IPS-11a (cell line): ENCODE results near the gene A2M.

Experiments
- H3K4me3 ChIP-seq: one replicate; pipeline ENCODE4 v1.5.1; 2013; ENCODE audit warnings: low read depth, low read length, control low read depth

The A2M gene

DNA sequence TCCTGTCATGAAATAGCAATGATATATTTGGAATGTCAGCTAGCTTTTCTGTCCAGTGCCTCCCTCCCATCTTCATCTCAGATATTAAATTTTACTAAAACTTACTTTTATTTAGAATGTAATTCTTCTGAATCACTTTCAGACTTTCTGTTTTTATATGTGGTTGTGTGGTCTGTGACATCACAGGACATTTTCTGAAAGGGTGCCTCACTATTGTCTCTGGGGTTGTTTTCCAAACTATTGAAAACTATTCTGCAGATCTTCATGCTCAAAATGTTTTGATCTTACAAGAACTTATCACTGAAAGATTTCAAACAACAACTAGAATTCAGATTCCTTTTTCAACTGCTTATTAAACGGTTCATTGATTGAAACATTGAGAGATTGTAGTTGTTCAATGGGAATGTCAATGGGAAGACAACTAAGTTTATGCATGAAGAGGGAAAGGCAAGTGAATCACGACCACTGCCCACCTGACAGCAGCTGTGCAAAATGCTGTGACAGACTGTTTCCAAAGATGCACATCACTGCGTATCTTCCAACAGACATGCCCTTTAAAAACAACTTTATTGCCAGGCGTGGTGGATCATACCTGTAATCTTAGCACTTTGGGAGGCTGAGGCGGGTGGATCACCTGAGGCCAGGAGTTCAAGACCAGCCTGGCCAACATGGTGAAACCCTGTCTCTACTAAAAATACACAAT lies 75.1 kb downstream of the A2M start:
- H3K4me3 ChIP-seq = no peak overlapping the region

DNA sequence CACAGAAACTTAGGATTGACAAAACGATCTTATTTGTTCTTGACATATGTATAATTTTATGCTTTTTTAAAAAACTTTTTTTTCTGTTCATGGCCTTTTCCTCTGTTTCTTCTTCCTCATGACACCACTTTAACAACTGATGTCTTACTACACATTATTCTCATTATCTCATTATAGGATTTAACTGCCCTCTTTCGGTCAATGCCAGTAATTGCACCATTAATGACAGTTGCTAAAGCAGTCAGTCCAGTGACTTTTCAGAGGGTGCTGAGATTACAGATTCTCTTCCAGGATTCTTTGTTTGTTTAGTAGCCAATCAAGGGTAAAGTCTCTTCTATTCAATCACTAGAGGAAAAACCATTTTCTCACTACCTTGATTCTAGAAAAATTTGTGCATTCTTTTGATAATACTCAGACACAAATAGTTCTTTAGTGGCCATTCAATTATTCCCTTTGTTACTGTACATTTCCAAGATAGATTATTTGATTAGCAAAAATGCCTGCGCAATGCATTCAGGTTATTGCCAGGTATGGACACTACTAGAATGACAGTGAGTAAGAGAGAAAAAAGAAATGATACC lies 76.2 kb downstream of the A2M start:
- no peak overlapping the region for H3K4me3 ChIP-seq

DNA sequence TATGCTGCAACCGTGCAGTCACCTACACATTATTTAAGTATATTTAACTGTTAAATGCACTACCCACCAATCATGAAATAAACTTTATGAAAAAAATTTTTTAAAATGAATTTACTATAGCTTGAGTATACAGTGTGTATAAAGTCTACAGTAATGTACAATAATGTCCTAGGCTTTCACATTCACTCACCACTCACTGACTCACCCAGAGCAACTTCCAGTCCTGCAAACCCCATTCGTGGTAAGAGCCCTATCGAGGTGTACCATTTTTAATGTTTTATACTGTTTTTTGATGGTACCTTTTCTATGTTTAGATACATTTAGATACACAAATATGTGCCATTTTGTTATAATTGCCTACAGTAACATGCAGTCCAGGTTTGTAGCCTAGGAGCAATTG lies 78.3 kb downstream of the A2M start:
- no peak overlapping the region for H3K4me3 ChIP-seq

DNA sequence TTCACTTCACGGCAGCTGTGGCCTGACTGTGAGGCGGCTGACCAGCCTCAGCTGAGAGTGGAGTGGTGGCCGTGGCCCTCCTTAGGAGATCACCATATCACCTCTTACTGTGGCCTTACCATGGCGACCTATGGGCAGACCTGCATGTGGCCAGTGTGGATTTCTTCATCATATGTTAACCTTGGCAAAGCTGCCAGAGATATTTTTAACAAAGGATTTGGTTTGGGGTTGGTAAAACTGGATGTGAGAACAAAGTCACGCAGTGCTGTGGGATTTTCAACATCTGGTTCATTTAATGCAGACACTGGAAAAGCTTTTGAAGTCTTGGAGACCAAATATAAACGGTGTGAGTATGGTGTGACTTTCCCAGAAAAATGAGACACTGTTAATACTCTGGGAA lies 79.5 kb downstream of the A2M start:
- no peak overlapping the region for H3K4me3 ChIP-seq

DNA sequence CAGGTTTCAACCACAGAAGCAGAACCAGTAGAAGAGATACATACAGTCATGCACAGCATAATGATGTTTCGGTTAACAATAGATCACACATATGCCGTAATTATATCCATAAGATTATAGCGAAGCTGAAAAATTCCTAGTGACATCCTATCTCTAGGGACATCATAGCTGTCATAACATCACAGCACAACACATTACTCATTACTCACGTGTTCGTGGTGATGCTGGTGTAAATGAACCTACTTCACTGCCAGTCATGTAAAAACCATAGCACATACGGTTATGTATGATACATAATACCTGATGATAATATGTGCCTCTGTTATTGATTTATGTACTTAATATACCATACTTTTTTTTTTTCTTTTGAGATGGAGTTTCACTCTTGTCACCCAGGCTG lies 81.6 kb downstream of the A2M start:
- no peak overlapping the region for H3K4me3 ChIP-seq

DNA sequence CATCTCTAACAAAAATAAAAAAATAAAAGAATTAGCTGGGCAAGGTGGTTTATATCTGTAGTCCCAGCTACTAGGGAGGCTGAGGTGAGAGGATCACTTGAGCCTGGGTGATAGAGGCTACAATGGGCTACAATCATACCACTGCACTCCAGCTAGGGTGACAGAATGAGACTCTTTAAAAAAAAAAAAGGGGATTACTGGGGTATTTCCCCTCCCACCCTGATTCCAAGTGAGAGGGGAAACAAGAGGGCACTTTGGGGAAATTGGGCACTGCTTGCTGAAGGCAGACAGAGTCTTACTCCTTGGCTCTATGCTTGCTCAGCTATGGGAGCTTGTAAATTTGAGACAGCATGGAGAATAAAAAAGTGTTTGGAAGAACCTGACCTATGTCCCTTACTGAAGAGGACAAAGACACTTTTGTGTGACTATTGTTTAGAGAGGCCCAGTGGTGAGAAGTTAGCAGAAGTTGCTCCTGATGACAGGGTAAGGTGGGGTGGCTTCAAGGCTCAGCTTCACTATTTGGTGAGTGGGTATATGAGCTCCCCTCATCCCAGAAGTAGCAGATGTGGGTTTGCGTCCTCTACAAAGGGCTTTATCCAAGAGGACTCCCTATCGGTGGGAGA lies 82.3 kb downstream of the A2M start:
- H3K4me3 ChIP-seq = no peak overlapping the region

DNA sequence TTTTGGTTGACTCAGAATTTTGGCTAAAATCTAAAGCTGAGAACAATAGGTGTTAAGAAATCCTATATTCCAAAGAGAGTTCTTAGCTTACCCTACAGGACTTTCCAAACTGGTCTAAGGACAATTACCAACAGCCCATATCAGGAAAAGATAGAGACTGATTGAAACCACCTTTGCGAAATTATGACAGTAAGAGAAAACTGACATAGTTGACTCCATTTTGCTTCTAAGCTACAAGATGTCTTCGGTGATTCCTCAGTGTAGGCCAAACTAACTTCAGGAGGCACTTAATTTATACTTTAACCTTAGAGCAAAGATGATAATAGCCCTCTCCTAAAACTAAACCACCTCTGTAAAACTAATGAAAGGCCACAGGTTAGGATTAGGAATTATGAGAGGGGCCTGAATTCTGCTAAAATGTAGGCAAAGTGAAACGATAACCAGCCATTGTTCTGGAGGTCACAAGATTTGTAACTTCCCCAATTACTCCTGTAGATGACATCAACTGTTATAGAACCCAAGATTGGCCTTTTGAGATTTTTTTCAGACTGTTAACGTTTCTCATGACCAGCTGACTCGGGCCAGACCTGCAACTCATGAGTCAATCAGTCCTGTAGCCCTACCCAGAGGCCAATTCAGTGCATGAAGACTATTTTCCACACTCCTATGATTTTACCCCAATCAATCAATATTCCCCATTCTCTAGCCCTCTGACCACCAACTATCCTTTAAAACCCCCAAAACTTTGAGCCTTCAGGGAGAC lies 83.3 kb downstream of the A2M start:
- H3K4me3 ChIP-seq = no peak overlapping the region

DNA sequence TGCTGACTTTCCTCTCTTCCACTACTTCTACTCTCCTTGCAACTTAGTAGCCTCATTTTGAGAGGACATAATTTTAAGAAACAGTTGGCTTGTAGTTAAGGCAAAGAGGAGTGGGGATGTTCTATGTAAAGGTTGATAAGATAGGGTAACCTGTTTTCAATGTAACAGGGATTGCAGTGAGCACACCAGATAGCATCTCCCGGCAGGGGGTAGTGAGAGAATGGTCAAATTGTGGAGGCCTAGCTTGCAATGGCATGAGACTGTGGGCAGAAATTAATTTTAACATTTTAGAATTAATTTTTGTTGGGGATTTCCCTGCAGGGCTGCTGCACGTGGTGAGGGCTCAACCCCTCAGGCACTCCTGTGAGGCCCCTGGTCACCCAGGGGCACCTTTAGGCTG lies 84.9 kb downstream of the A2M start:
- no peak overlapping the region for H3K4me3 ChIP-seq

DNA sequence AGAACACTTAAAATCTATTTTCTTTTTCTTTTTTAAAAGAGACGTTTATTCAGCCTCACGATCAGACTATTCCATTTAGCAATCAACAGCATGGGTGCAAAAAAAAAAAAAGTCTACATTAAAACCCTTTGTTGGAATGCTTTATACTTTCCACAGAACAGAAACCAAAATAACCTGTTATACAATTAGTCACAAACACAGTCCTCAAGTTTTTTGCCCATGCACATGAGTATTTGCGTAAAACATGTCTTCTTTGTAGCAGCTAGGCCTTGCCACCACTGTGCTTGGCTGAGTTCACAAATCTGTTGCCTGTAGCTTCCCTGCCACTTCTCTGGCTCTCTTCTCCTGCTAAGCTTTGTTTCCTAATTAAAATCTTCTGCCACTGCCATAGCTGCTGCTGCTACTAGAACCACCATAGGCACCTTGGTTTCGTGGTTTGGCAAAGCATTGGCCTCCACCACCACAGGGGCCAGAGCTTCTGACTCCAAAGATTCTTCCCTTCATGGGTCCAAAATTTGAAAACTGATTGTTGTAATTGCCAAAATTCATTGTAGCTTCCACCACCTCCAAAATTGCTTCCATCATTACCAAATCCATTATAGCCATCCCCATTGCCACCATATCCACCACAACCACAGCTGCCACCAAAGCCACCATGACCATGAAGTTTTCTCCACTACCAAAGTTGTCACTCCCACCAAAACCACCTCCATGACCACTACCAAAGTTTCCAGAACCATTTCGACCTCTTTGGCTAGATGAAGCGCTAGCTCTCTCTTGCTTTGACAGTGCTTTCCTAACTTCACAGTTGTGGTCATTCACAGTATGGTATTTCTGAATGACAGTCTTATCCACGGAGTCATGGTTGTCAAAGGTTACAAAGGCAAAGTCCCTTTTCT lies 88.3 kb downstream of the A2M start:
- H3K4me3 ChIP-seq = no peak overlapping the region

DNA sequence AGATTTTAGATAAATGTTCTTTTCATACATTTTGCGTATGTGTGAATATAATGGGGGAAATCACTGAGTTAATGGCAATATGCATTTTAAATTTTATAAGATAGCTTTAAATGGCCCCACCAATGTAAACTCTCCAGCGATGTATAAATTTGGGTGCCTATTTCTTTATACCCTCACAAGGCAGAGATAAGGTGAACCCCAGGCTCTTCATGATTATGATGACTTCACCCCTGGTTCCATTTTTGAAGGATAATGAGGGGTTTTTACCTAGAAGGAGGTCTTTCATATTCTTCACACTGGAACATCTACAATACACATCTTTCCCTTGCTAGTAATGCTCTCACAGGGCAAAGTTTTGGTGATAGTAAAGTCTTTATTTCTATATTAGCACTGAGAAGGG lies 91.2 kb downstream of the A2M start:
- H3K4me3 ChIP-seq = no peak overlapping the region

DNA sequence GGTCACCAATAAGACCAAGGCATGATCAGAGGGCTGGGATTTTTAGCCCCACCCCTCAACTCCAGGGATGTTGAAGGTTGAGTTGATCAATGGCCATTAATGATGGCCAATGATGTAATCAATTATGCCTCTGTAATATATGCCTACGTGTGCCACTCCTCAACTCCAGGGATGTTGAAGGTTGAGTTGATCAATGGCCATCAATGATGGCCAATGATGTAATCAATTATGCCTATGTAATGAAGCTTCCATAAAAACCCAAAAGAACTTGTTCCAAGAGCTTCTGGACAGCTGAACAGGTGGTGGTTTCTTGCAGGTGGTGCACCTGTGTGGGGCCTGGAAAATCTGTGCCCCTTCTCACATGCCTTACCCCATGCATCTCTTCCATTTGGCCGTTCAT lies 93.1 kb downstream of the A2M start:
- H3K4me3 ChIP-seq = no peak overlapping the region
